H1 (cell line): ENCODE results near the gene SCCPDH. TPM values are rescaled to one million over a fixed set of nuclear protein-coding genes. Genes with fewer than 3 reads are reported as not detected.

ENCODE experiments used
- CTCF ChIA-PET: fragments of 300-600 bp; sonication (Branson Sonifier 250); formaldehyde crosslinking; loops from one replicate; lab custom pipeline; 2021; ENCODE audit not compliant: partially characterized antibody; lab: Charles Lee
- POLR2A ChIA-PET: fragments of 300-600 bp; sonication (Branson Sonifier 250); formaldehyde crosslinking; loops from one replicate; lab custom pipeline; 2021; ENCODE audit warnings: inconsistent platforms; ENCODE audit not compliant: partially characterized antibody; lab: Charles Lee
- DNase-seq, 2 experiments: peaks; one replicate each; pipeline versions ENCODE4 v3.0.0 to v3.0.0-alpha.2; 2010 to 2022; ENCODE audit warnings: low spot score in 2 of 2, low read depth in 1 of 2, mixed read lengths in 1 of 2
- FAIRE-seq: peaks from 2 replicates; lab custom pipeline; 2011; peaks lifted over from hg19 to GRCh38; lab: Jason Lieb, UNC
- H2AFZ ChIP-seq: 2 replicates; pipeline ENCODE4 v1.8.1; 2012; ENCODE audit warnings: low read length, inconsistent platforms
- H2AK5ac ChIP-seq: 2 replicates; pipeline ENCODE4 v1.6.1; 2013; ENCODE audit warnings: low read depth, low read length
- H2BK120ac ChIP-seq: replicated peaks from 2 replicates; pipeline ENCODE3; 2013; ENCODE audit warnings: low read depth, low read length, inconsistent platforms
- H2BK12ac ChIP-seq: 2 replicates; pipeline ENCODE4 v1.6.1; 2013; ENCODE audit warnings: low read depth, low read length
- H2BK15ac ChIP-seq: 2 replicates; pipeline ENCODE4 v1.6.1; 2013; ENCODE audit warnings: low read length
- H2BK20ac ChIP-seq: 2 replicates; pipeline ENCODE4 v1.6.1; 2013; ENCODE audit warnings: low read length
- H2BK5ac ChIP-seq: 2 replicates; pipeline ENCODE4 v1.6.1; 2013; ENCODE audit warnings: low read depth, low read length
- H3K14ac ChIP-seq: 2 replicates; pipeline ENCODE4 v1.6.1; 2013; ENCODE audit warnings: inconsistent platforms; ENCODE audit not compliant: insufficient read length
- H3K18ac ChIP-seq: 2 replicates; pipeline ENCODE4 v1.6.1; 2013; ENCODE audit warnings: low read length; ENCODE audit errors: extremely low read depth
- H3K23ac ChIP-seq: 2 replicates; pipeline ENCODE4 v1.6.1; 2013; ENCODE audit warnings: inconsistent platforms; ENCODE audit not compliant: insufficient read length
- H3K23me2 ChIP-seq: 2 replicates; pipeline ENCODE4 v1.6.1; 2013; ENCODE audit warnings: low read depth, low read length
- H3K27ac ChIP-seq: 2 replicates; pipeline ENCODE4 v1.6.1; 2011; ENCODE audit warnings: low read depth, low read length, inconsistent platforms
- H3K27me3 ChIP-seq, 4 experiments: replicated peaks in 1 of 4; 1 replicate in 1 of 4; 2 replicates in 3 of 4; pipeline versions ENCODE4 v1.6.1 to v1.8.1; 2011 to 2013; ENCODE audit warnings: low read length in 3 of 4, mild to moderate bottlenecking in 3 of 4, inconsistent platforms in 2 of 4, mixed read lengths in 2 of 4, moderate library complexity in 1 of 4; ENCODE audit not compliant: control insufficient read depth in 3 of 4, insufficient read depth in 3 of 4; ENCODE audit errors: extremely low read depth in 1 of 4
- H3K36me3 ChIP-seq, 4 experiments: 2 replicates each; pipeline versions ENCODE4 v1.6.1 to v1.8.1; 2011 to 2013; ENCODE audit warnings: mild to moderate bottlenecking in 4 of 4, low read length in 3 of 4, moderate library complexity in 2 of 4, control low read depth in 1 of 4, inconsistent platforms in 1 of 4; ENCODE audit not compliant: insufficient read depth in 4 of 4, control insufficient read depth in 2 of 4
- H3K4ac ChIP-seq: replicated peaks from 2 replicates; pipeline ENCODE3; 2013; ENCODE audit warnings: low read length, low read depth, mixed read lengths, inconsistent platforms; ENCODE audit not compliant: insufficient read length
- H3K4me1 ChIP-seq, 4 experiments: replicated peaks in 1 of 4; 1 replicate in 1 of 4; 2 replicates in 3 of 4; pipeline versions ENCODE4 v1.6.1 to v1.8.1; 2011 to 2013; ENCODE audit warnings: low read length in 3 of 4, inconsistent platforms in 2 of 4, mixed read lengths in 1 of 4; ENCODE audit not compliant: insufficient read depth in 4 of 4, control insufficient read depth in 3 of 4
- H3K4me2 ChIP-seq, 2 experiments: 2 replicates each; pipeline versions ENCODE4 v1.6.1 to v1.8.1; 2011 to 2013; ENCODE audit warnings: low read depth in 2 of 2, low read length in 2 of 2, control low read depth in 1 of 2, inconsistent platforms in 1 of 2, mild to moderate bottlenecking in 1 of 2; ENCODE audit not compliant: insufficient read depth in 1 of 2
- H3K4me3 ChIP-seq, 4 experiments: fragments of 200-600, 300-600 bp in 1 of 4; sonication (generic), shearing (Covaris generic), sonication (Bioruptor Twin) in 1 of 4; 2 replicates each; pipeline versions ENCODE4 v1.5.1 to v1.8.1; 2011 to 2016; ENCODE audit warnings: low read length in 4 of 4, low read depth in 3 of 4, control low read depth in 2 of 4, inconsistent platforms in 2 of 4, mild to moderate bottlenecking in 2 of 4, mixed read lengths in 1 of 4, moderate library complexity in 1 of 4; ENCODE audit not compliant: insufficient read depth in 2 of 4; ENCODE audit errors: extremely low read depth in 1 of 4
- H3K56ac ChIP-seq: replicated peaks from 2 replicates; pipeline ENCODE3; 2013; ENCODE audit warnings: low read depth, mild to moderate bottlenecking, mixed read lengths, low read length, inconsistent platforms; ENCODE audit not compliant: insufficient read length
- H3K79me1 ChIP-seq: 2 replicates; pipeline ENCODE4 v1.6.1; 2013; ENCODE audit warnings: low read depth, low read length, control low read depth
- H3K79me2 ChIP-seq, 2 experiments: 2 replicates each; pipeline versions ENCODE4 v1.6.1 to v1.8.1; 2012 to 2013; ENCODE audit warnings: low read length in 2 of 2, mild to moderate bottlenecking in 2 of 2, inconsistent platforms in 1 of 2; ENCODE audit not compliant: insufficient read depth in 2 of 2, control insufficient read depth in 1 of 2
- H3K9ac ChIP-seq, 4 experiments: replicated peaks in 1 of 4; 1 replicate in 1 of 4; 2 replicates in 3 of 4; pipeline versions ENCODE4 v1.6.1 to v1.8.1; 2011 to 2013; ENCODE audit warnings: low read depth in 3 of 4, low read length in 3 of 4, control low read depth in 2 of 4, mild to moderate bottlenecking in 2 of 4, moderate library complexity in 2 of 4, inconsistent platforms in 1 of 4; ENCODE audit errors: extremely low read depth in 1 of 4
- H3K9me3 ChIP-seq, 2 experiments: 2 replicates each; pipeline versions ENCODE4 v1.6.1 to v1.8.1; 2012 to 2013; ENCODE audit warnings: mild to moderate bottlenecking in 2 of 2, moderate library complexity in 2 of 2, control low read depth in 1 of 2, inconsistent platforms in 1 of 2, low read depth in 1 of 2, low read length in 1 of 2, mixed read lengths in 1 of 2; ENCODE audit not compliant: insufficient read depth in 2 of 2
- H4K20me1 ChIP-seq, 2 experiments: replicated peaks in 1 of 2; 2 replicates each; pipeline versions ENCODE3 to v1.8.1; 2011 to 2013; ENCODE audit warnings: inconsistent platforms in 2 of 2, low read length in 2 of 2, mild to moderate bottlenecking in 1 of 2; ENCODE audit not compliant: insufficient read depth in 2 of 2, control insufficient read depth in 1 of 2
- H4K5ac ChIP-seq: 2 replicates; pipeline ENCODE4 v1.6.1; 2013; ENCODE audit warnings: low read length, low read depth, mixed read lengths, inconsistent platforms; ENCODE audit not compliant: insufficient read length
- H4K8ac ChIP-seq: 2 replicates; pipeline ENCODE4 v1.8.0; 2013; ENCODE audit warnings: mild to moderate bottlenecking, moderate library complexity, low read length, inconsistent platforms; ENCODE audit not compliant: insufficient read depth; ENCODE audit errors: extremely low read depth
- H4K91ac ChIP-seq: replicated peaks from 2 replicates; pipeline ENCODE3; 2013; ENCODE audit warnings: low read length, mixed read lengths, inconsistent platforms; ENCODE audit not compliant: insufficient read length
- CREB1 ChIP-seq: IDR thresholded peaks from 2 replicates; pipeline ENCODE4 v1.6.1; 2012; ENCODE audit warnings: inconsistent platforms
- GABPA ChIP-seq: IDR thresholded peaks from 2 replicates; pipeline ENCODE4 v1.6.1; 2011; ENCODE audit warnings: mild to moderate bottlenecking, low read length, moderate library complexity, borderline replicate concordance; ENCODE audit not compliant: insufficient read depth
- KDM1A ChIP-seq: fragments of 200-600, 300-600 bp; sonication (generic); IDR thresholded peaks from 2 replicates; pipeline ENCODE4 v1.7.1; 2016; ENCODE audit warnings: mild to moderate bottlenecking, low read length, borderline replicate concordance
- TAF1 ChIP-seq: IDR thresholded peaks from 2 replicates; pipeline ENCODE4 v1.6.1; 2011; ENCODE audit warnings: mild to moderate bottlenecking, low read depth, low read length
- WGBS, 2 experiments: shearing (Covaris generic) in 1 of 2; methylation state at CpG; one replicate each; pipeline versions ENCODE4 v1.1.6 to v1.1.7; 2013 to 2015; ENCODE audit warnings: low lambda C conversion rate in 2 of 2, mixed read lengths in 2 of 2, inconsistent platforms in 1 of 2, low coverage in 1 of 2, missing lambda C conversion rate in 1 of 2; ENCODE audit not compliant: insufficient replicate concordance in 2 of 2, insufficient coverage in 1 of 2, insufficient read length in 1 of 2; ENCODE audit errors: extremely low coverage in 1 of 2, missing lambda C conversion rate in 1 of 2; 5-methylcytosine and 5-hydroxymethylcytosine counted together
- polyA plus RNA-seq, 7 experiments: library from polyadenylated mRNA; depleted of rRNA in 3 of 7; stranded (reverse) in 5 of 7; unstranded in 2 of 7; fragments of >200 nt in 5 of 7; fragments of 200-250 nt in 2 of 7; gene quantifications; 1 replicate in 5 of 7; 2 replicates in 1 of 7; 4 replicates in 1 of 7; pipeline versions ENCODE4 v1.2.1 to v1.2.3, GENCODE V29; 2011 to 2013; ENCODE audit warnings: missing spikeins in 2 of 7, mixed read lengths in 2 of 7
- total RNA-seq: library from RNA; stranded (reverse); fragmentation: NEBNext Ultra II Directional; extraction: Animal tissue kit (Norgen Biotek cat#: 25700); gene quantifications from 2 replicates; pipeline ENCODE4 v1.2.1, GENCODE V29; 2021
- TF ChIP-seq, protein P1 (sequence below): IDR thresholded peaks from 2 replicates; pipeline ENCODE4 v1.6.1; 2012; ENCODE audit warnings: inconsistent platforms

SCCPDH gene
- total and polyA plus RNA-seq, 2 of the 8 experiments (the other 6 are each of a cell fraction or from before 2014, with no cell fraction given), result 9.5 to 17.0 TPM

- no peaks in the 10 kb centered on the region for H3K4me1 ChIP-seq
- H3K4ac ChIP-seq, result no peak overlapping the region
- TF ChIP-seq TAF1, result no peak
- no peak for TF ChIP-seq KDM1A
- no peak for TF ChIP-seq GABPA
- no peak for TF ChIP-seq CREB1
- TF ChIP-seq, protein P1, sequence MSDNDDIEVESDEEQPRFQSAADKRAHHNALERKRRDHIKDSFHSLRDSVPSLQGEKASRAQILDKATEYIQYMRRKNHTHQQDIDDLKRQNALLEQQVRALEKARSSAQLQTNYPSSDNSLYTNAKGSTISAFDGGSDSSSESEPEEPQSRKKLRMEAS, result no peak
- no peak overlapping the region for H3K14ac ChIP-seq
- no peak overlapping the region for H4K8ac ChIP-seq
- peak overlapping the region in 3 of 4 experiments; percentile 59 to 90 (median 72); a peak in 5 of 8 replicates for H3K4me3 ChIP-seq
- no peak overlapping the region for H2BK15ac ChIP-seq
- peaks cover 0 to 27% (median 4%) of the 10 kb centered on the region in 4 experiments; a peak in 4 of 8 replicates for H3K36me3 ChIP-seq
- peak overlapping the region; percentile 76 to 87; a peak in 3 of 4 replicates for H3K4me2 ChIP-seq
- H4K5ac ChIP-seq, result no peak overlapping the region
- H3K79me1 ChIP-seq, result no peaks in the 10 kb centered on the region
- H2BK12ac ChIP-seq, result no peak overlapping the region
- H3K18ac ChIP-seq, result no peak overlapping the region
- H4K20me1 ChIP-seq, result no peaks in the 10 kb centered on the region
- no peak overlapping the region for H3K23ac ChIP-seq
- ChIA-PET POLR2A (interaction anchor here (1.1 to 2.3 kb wide), 2 partner anchors 9 to 77 kb away, joined by 3 to 12 read pairs; no protein-coding TSS in a partner anchor), CTCF (interaction anchor here (1.1 to 1.5 kb wide), 3 partner anchors 16 to 36 kb away, joined by 3 to 5 read pairs (median 3); no protein-coding TSS in a partner anchor)
- H2AK5ac ChIP-seq, result no peak overlapping the region
- H3K27me3 ChIP-seq, result peaks cover 0 to 3% (median 3%) of the 10 kb centered on the region in 4 experiments; a peak in 3 of 7 replicates
- no peak for FAIRE-seq
- peak overlapping the region; percentile 80; the same call in 1 of the 2 replicates for H2AFZ ChIP-seq
- 85% methylated on average over 9 of the region's 9 CpGs; no CpG with 5 or more reads in 1 of the 2 experiments for WGBS, 2 experiments
- no peak overlapping the region for H2BK20ac ChIP-seq
- H3K9me3 ChIP-seq, result peaks cover 4 to 6% of the 10 kb centered on the region in 2 experiments; a peak in 1 of 4 replicates
- H3K9ac ChIP-seq, result no peak overlapping the region; a peak in 1 of 7 replicates
- no peaks in the 10 kb centered on the region for H3K79me2 ChIP-seq
- H2BK120ac ChIP-seq, result no peak overlapping the region
- no peak overlapping the region for H4K91ac ChIP-seq
- H2BK5ac ChIP-seq, result no peak overlapping the region
- H3K56ac ChIP-seq, result no peak overlapping the region
- H3K27ac ChIP-seq, result no peak overlapping the region
- DNase-seq, result no peak
- H3K23me2 ChIP-seq, result peaks cover 9% of the 10 kb centered on the region; the same call in 1 of the 2 replicates
These were observed 982 bp downstream of the SCCPDH start for GRCh38 chr1:246725191-246725590.
